ENCODE measurements around the gene ONECUT3.

The ONECUT3 gene

DNA sequence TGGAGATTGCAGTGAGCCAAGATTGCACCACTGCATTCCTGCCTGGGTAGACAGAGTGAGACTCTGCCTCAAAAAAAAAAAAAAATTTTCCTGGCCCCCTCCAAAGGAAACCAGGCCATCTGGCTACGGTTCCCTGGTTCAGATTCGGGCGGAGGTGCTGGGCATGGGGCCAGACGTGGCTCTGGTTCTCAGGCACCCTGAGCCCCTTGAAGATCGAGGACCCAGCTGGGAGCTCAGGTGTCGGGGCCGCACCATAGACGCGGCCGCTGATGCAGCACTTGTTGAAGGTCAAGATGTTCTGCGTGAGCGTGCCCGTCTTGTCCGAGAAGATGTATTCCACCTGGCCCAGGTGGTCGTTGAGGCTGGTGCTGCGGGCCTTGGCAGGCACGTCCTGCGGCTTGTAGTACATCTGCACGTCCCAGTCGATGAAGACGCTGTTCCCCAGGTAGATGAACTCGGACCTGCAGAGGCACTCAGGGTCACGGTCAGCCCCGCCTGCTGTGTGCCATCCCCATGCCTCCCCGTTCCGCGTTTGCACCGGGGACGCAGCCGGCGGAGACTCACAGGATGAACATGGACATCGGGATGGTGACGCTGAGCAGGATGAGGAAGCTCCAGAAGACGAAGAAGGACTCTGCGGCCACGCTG, 46.5 kb downstream of the ONECUT3 start:
- no peak for DNase-seq

GRCh38 chr19:1804858-1805257, 51.6 kb downstream of the ONECUT3 start:
- no peak for DNase-seq

- DNase-seq, result no peak
Measured at GRCh38 chr19:1805401-1806183, 52.3 kb downstream of the ONECUT3 start.

DNA sequence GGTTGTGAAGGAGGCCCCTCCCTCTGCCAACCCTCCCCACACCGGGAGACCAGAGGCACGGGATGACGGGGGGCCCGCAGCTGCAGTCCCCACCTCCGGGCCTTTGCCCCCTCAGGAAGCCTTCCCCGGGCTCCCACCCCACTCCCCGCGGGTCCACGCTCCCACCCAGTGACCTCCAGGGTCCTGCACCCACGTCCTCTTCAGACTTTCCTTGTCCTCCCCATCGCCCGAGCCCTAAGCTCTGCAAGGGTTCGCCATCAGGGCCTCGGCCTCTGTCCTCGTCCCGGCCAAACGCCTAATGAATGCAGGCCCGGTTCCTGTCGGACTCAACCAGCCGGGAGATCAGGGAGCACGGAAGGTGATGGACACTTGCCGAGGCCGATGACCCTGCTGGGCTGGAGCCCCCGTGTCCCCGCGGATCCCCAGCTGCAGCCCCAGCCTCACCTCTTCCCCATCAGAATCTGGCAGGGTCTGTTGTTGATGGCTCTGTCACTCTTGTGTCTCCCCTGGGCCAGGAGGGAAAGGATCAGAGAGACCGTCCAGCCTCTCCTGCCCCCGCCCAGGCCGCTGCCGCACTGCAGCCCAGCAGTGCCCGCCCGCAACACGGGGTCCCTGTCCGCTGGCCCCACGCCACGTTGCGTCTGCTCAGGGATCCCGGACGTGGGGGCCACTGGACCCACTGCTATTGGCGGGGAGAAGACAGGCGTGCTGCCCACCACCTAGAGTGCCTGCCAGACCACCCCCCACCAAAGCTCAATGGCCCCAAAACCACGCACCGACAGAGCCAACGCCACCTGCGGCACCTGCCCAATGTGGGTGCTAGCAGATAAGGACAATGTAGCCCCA, 53.1 kb downstream of the ONECUT3 start:
- no peak for DNase-seq

DNA sequence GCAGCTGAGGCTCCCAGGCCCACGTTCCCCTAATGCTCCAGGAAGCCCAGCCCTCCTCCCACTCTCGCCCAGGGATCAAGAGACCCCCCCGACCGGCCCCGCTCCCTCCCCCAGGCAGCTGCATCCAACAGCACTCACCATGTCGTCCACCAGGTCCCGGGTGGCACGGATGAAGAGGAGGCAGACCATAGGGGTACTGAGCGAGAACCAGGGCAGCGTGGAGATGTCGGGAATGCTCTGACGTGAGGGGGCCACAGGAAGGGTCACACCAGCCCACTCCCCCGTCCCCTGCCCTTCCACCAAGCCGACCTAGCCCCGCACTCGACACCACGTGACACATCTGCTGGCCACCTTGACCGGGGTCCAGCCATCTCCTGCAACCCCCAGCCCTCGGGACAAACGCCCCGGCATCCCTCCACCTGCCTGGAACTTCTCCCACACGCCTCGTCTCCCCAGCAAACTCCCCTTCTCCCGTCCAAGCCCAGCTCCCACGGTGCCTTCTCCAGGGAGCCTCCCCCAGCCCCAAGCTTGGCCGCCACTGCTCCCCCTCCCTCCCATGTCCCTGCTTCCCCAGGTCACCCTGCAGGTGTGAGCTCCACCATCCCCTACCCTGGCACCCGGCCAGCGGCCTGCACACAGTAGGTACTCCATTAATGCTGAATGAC, 53.9 kb downstream of the ONECUT3 start:
- DNase-seq, result no peak

DNA sequence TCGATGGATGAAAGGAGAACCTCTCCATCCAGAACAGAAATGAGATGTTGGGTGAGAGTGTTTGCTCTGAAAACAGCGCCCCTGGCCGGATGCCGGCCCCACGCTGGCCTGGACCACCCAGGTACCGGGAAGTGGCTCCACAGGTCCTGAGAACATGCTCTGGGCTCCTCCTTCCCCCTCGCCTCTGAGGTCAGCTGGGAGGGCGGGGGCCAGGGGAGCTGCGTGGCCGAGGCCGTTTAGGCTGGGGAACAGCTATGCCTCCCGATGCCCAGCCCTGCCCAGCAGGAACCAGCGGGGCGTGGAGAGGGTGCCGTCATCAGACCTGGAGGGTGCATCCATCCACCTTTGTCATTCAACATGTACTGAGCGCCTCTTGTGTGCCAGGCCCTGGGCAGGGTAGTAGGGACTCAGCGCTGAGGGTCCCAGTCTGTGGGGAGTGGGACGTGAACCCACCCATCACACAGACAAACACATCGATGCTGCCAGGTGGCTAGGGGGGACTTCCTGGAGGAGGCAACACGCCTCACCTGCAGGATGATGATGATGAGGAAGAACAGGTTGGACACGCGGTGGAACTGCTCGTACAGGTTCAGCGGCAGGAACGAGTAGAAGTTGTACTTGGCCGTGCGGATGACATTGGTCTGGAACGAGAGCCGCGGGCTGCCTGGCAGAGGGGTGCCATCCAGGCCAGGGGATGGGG, 54.5 kb downstream of the ONECUT3 start:
- no peak for DNase-seq

GRCh38 chr19:1808395-1808731, 55.1 kb downstream of the ONECUT3 start:
- DNase-seq, result no peak

DNA sequence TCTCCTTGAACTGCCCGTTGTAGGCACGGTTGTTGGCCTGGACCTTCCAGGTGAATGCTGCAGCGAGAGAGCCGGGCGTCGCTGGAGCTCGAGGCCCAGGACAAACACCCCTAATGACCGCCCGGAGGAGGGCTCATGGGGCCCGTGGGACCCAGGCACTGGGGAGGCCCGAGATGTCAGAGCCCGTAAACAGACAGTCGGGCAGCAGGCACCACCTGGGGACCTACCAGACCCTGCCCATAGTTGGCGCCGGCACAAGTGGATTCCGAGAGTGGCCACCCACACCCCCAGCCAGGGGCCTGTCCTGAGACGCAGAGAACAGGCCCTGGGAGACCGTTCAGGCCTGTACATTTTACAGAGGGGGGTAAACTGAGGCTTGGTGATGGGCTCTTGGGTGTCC, 56.4 kb downstream of the ONECUT3 start:
- no peak for DNase-seq

GRCh38 chr19:1810439-1811160, 57.3 kb downstream of the ONECUT3 start:
- no peak for DNase-seq

GRCh38 chr19:1811472-1811894, 58.2 kb downstream of the ONECUT3 start:
- peak; percentile 64 for DNase-seq

- DNase-seq, result no peak
Measured at GRCh38 chr19:1811942-1812425, 58.7 kb downstream of the ONECUT3 start, which contains the start of gene ATP8B3. TSS of gene ATP8B3 (minus strand) at chr19:1812276. CDS start at chr19:1811736, 540 bp downstream.

- peak; percentile 82 for DNase-seq
Measured at GRCh38 chr19:1812426-1813191, 59.3 kb downstream of the ONECUT3 start.

GRCh38 chr19:1813192-1814182, 60.2 kb downstream of the ONECUT3 start:
- DNase-seq, result no peak

GRCh38 chr19:1814391-1814790, 61.1 kb downstream of the ONECUT3 start:
- DNase-seq, result no peak

DNA sequence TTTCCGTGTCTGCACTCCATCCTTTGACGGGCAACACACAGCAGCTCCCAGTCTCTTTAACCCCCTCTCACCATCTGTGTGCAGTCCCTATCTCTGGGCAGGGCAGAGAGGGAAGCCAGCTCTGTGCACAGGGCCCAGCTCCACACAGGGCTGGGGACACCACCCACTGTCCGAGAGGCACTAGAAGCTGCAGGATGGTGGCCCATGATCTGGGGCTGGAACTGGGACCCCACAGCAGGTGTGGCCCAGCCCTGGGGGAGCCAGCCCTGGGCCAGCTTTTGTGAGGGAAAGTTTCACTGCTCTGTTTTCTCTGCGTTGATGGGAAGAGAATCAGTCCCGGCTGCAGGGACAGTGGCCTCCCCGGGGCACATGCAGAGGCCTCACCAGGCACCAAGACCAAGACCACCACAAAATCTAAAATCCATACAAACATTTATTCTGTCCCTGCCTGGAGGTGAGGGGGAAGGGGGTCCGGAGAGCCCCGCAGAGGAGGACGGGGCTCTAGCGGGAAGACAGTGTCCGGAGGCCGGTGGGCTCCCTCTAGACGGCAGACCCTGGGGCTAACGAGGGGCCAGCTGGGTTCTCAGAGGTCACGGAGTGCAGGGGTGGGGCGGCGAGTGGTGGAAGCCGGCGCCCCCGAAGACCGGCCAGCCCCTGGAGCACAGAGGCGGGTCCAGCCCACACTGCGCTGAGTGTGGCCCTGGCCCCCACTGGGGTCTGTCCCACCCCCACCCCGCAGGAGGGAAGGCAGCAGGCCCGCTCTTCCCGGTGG, 61.7 kb downstream of the ONECUT3 start:
- DNase-seq, result no peak

DNA sequence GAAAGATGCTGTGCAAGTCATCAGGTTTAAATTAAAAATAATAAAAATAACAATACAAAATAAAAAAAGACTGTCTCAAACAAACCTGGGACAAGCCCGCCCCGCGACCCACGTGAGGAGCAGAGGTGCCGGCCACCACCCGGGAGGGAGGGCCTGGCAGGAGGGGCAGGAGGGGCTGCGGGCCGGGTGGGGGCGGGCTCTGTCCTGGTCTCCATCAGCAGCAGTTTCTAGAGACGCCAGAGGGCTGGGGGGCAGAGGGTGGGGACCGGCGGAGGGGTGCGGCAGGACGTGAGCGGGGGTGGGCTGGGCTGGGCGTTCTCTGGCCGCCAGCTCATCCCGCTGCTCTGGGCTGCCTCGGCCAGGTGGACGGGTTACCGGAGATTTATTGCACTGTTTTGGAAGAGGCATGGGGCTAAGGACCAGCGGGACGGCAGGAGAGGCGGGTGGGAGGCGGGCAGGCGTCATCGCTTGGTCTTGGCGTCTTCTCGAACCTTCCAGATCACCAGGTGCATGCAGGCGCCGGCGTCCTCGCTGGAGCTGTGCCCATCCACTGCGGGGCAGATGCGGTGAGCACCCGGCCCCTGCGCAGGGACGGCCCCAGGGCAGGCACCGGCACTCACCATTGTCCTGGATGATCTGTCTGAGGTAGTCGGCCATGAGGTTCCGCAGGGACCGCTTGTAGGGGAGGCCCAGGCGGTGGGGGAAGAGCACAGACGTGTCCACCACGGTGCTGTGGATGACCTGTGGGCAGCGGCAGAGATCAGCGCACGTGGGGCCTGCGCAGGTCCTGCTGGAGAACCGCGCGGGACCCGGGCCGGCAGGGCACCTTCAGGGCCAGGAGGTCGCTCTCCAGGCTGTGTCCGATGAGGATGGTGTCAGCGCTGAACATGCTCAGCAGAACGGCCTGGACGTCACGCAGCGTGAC, 62.6 kb downstream of the ONECUT3 start:
- DNase-seq, result no peak

DNA sequence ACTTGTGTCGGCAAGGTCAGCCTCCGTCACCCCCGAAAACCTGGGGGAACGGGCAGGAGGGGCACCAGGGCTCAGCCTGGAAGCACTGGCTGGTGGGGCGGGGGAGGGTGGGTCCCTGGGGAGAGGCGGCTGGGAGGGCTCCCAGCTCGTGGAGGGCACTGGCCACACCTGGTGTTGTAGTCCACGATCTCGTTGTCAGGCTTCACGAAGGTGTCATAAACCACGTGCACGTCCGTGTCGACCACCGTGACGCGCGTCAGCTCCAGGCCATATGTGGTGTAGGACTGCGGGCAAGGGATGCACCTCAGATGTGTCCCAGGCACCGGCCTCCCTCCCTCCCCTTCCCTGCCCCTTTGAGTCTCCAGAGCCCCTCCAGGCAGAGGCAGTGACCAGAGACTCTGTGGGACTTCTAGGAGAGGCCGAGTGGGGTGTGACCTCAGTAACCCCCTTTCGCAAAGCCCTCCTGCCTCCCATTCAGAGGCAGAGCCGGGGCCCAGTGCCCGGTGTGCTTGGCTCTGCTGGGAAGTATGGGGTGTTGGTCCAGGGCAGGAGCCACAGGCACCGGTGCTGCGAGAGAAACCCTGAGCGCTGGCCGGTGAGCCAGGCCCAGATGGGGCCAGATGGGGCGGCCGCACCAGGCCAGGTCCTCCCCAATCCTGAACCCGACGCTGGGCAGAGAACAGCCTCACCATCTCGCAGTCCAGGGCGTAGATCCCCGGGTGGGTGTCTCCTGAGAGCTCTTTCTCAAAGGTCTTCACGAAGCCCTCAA, 63.4 kb downstream of the ONECUT3 start:
- DNase-seq, result no peak

Measured in stimulated activated CD4-positive, alpha-beta T cell treated with anti-CD3 and anti-CD28 coated beads, Interleukin-4, amount 100 ng/mL, for 24 hours (primary cell).